HepG2 (cell line): ENCODE measurements around the gene FBXO2.

Experiments
- DNMT1 ChIP-seq: sonication (generic); formaldehyde crosslinking; IDR thresholded peaks from 2 replicates; pipeline ENCODE4 v1.5.1; 2020; ENCODE audit warnings: mild to moderate bottlenecking, missing genetic modification reagents
- FOXA1 ChIP-seq, 2 experiments: fragments of 450-650 bp in 1 of 2; sonication (generic) in 1 of 2; formaldehyde crosslinking in 1 of 2; IDR thresholded peaks; 2 replicates each; pipeline versions ENCODE4 v1.4.0 to v1.6.1; 2016 to 2020; ENCODE audit warnings: missing genetic modification reagents in 1 of 2
- HNRNPUL1 ChIP-seq: fragments of 200-400 bp; formaldehyde crosslinking; IDR thresholded peaks from 2 replicates; pipeline ENCODE4 v1.6.1; 2017; ENCODE audit warnings: low read depth, mild to moderate bottlenecking, low read length, moderate library complexity
- KAT8 ChIP-seq: IDR thresholded peaks from 2 replicates; pipeline ENCODE4 v1.6.1; 2016; ENCODE audit warnings: missing genetic modification reagents, missing compliant biosample characterization
- MYC ChIP-seq: sonication (generic); formaldehyde crosslinking; IDR thresholded peaks from 2 replicates; pipeline ENCODE4 v1.9.0; 2021; ENCODE audit warnings: missing genetic modification reagents, borderline replicate concordance
- PHF8 ChIP-seq: sonication (generic); formaldehyde crosslinking; IDR thresholded peaks from 2 replicates; pipeline ENCODE4 v1.5.0; 2020; ENCODE audit warnings: missing genetic modification reagents
- PLRG1 ChIP-seq: fragments of 450-650 bp; conservative IDR thresholded peaks from 2 replicates; pipeline ENCODE4 v1.6.1; 2016
- POLR2A ChIP-seq, 2 experiments: IDR thresholded peaks; 2 replicates each; pipeline ENCODE4 v1.6.1; 2011; ENCODE audit warnings: low read depth in 2 of 2, low read length in 2 of 2, mild to moderate bottlenecking in 1 of 2, moderate library complexity in 1 of 2; ENCODE audit not compliant: insufficient read depth in 1 of 2
- RARA ChIP-seq: IDR thresholded peaks from 2 replicates; pipeline ENCODE4 v1.6.1; 2016; ENCODE audit warnings: missing genetic modification reagents, missing compliant biosample characterization
- SP1 ChIP-seq, 2 experiments: fragments of 450-650 bp in 1 of 2; sonication (generic) in 1 of 2; formaldehyde crosslinking in 1 of 2; IDR thresholded peaks; 2 replicates each; pipeline versions ENCODE4 v1.4.0 to v1.6.1; 2016 to 2020; ENCODE audit warnings: missing genetic modification reagents in 1 of 2
- TBX3 ChIP-seq: fragments of 450-650 bp; IDR thresholded peaks from 2 replicates; pipeline ENCODE4 v1.6.1; 2017; ENCODE audit warnings: antibody characterized with exemption, mild to moderate bottlenecking, inconsistent platforms, borderline replicate concordance
- TFDP2 ChIP-seq: sonication (generic); formaldehyde crosslinking; IDR thresholded peaks from 2 replicates; pipeline ENCODE4 v1.4.0; 2020; ENCODE audit warnings: missing genetic modification reagents
- ZNF274 ChIP-seq: sonication (generic); formaldehyde crosslinking; IDR thresholded peaks from 2 replicates; pipeline ENCODE4 v1.5.1; 2020; ENCODE audit warnings: mild to moderate bottlenecking, missing genetic modification reagents
- TF ChIP-seq, protein P1 (sequence below): sonication (generic); formaldehyde crosslinking; IDR thresholded peaks from 2 replicates; pipeline ENCODE4 v1.5.0; 2020; ENCODE audit warnings: mild to moderate bottlenecking, missing genetic modification reagents, moderate library complexity

GRCh38 chr1:11701551-11701961 lies 47.3 kb upstream of the FBXO2 start:
- TF ChIP-seq TFDP2 (CRISPR knock-in tag) (no peak), DNMT1 (CRISPR knock-in tag) (no peak), FOXA1 (IDR thresholded peaks at IDR 0.05) (no peak), FOXA1 (CRISPR knock-in tag; IDR thresholded peaks at IDR 0.05) (no peak), PLRG1 (no peak), MYC (CRISPR knock-in tag) (no peak), PHF8 (CRISPR knock-in tag) (no peak), POLR2A (IDR thresholded peaks at IDR 0.05; ENCODE audit: insufficient read depth in 1 of 2, low read depth in 2 of 2, low read length in 2 of 2) (no peak), RARA (no peak), TBX3 (no peak), ZNF274 (no peak), SP1 (IDR thresholded peaks at IDR 0.05) (no peak), SP1 (CRISPR knock-in tag; IDR thresholded peaks at IDR 0.05) (no peak), KAT8 (CRISPR knock-in tag) (no peak), HNRNPUL1 (no peak)
- TF ChIP-seq, protein P1, sequence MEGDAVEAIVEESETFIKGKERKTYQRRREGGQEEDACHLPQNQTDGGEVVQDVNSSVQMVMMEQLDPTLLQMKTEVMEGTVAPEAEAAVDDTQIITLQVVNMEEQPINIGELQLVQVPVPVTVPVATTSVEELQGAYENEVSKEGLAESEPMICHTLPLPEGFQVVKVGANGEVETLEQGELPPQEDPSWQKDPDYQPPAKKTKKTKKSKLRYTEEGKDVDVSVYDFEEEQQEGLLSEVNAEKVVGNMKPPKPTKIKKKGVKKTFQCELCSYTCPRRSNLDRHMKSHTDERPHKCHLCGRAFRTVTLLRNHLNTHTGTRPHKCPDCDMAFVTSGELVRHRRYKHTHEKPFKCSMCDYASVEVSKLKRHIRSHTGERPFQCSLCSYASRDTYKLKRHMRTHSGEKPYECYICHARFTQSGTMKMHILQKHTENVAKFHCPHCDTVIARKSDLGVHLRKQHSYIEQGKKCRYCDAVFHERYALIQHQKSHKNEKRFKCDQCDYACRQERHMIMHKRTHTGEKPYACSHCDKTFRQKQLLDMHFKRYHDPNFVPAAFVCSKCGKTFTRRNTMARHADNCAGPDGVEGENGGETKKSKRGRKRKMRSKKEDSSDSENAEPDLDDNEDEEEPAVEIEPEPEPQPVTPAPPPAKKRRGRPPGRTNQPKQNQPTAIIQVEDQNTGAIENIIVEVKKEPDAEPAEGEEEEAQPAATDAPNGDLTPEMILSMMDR (CRISPR knock-in tag): no peak
